WTC11 (cell line): Measurements from ENCODE around the gene FGA. TPM values are rescaled to one million over a fixed set of nuclear protein-coding genes. Genes with fewer than 3 reads are reported as not detected.

Source experiments
- ATAC-seq: fragments of 200-7000 bp; cut with Tn5 transposase; 2 replicates; pipeline ENCODE4 v1.10.0; 2021; ENCODE audit warnings: mild to moderate bottlenecking, moderate library complexity
- CTCF ChIA-PET: fragments of 300-600 bp; sonication (Branson Sonifier 250); formaldehyde crosslinking; loops from one replicate; lab custom pipeline; 2021; ENCODE audit warnings: antibody characterized with exemption; lab: Charles Lee
- POLR2A ChIA-PET: fragments of 350-600 bp; sonication (Branson Sonifier 250); formaldehyde crosslinking; loops from one replicate; lab custom pipeline; 2021; ENCODE audit warnings: antibody characterized with exemption; lab: Charles Lee
- DNase-seq: peaks from one replicate; pipeline ENCODE4 v3.0.0; 2021; ENCODE audit warnings: low spot score
- H3K27ac Mint-ChIP-seq: 2 replicates; pipeline ENCODE4 v1.8.0; 2021; ENCODE audit warnings: mixed read lengths
- H3K27me3 Mint-ChIP-seq: 2 replicates; pipeline ENCODE4 v1.8.0; 2021; ENCODE audit warnings: low read depth, mild to moderate bottlenecking, moderate library complexity, mixed read lengths
- H3K36me3 Mint-ChIP-seq: 2 replicates; pipeline ENCODE4 v1.8.0; 2021; ENCODE audit warnings: mixed read lengths
- H3K4me1 Mint-ChIP-seq: 2 replicates; pipeline ENCODE4 v1.8.0; 2022; ENCODE audit warnings: mixed read lengths
- H3K4me3 Mint-ChIP-seq: 2 replicates; pipeline ENCODE4 v1.8.0; 2021; ENCODE audit warnings: mild to moderate bottlenecking, moderate library complexity, mixed read lengths
- H3K9me3 Mint-ChIP-seq: 2 replicates; pipeline ENCODE4 v1.8.0; 2021; ENCODE audit warnings: mixed read lengths
- CREM ChIP-seq: sonication (generic); formaldehyde crosslinking; IDR thresholded peaks from 2 replicates; pipeline ENCODE4 v1.8.1; 2022; ENCODE audit warnings: mild to moderate bottlenecking, missing genetic modification reagents, moderate library complexity
- GABPB1 ChIP-seq: sonication (generic); formaldehyde crosslinking; IDR thresholded peaks from 2 replicates; pipeline ENCODE4 v1.8.1; 2023; ENCODE audit warnings: mild to moderate bottlenecking, missing genetic modification reagents
- GRHL2 ChIP-seq: fragments of 250-450 bp; sonication (Bioruptor Pico); IDR thresholded peaks from 2 replicates; pipeline ENCODE4 v1.8.0; 2022; ENCODE audit warnings: mild to moderate bottlenecking, moderate library complexity; ENCODE audit not compliant: insufficient replicate concordance, severe bottlenecking
- JUN ChIP-seq: sonication (generic); formaldehyde crosslinking; IDR thresholded peaks from 2 replicates; pipeline ENCODE4 v1.8.0; 2023; ENCODE audit warnings: mild to moderate bottlenecking, missing genetic modification reagents
- RELA ChIP-seq: sonication (generic); formaldehyde crosslinking; IDR thresholded peaks from 2 replicates; pipeline ENCODE4 v1.8.1; 2022; ENCODE audit warnings: missing genetic modification reagents, mild to moderate bottlenecking, borderline replicate concordance
- SMAD4 ChIP-seq: sonication (generic); formaldehyde crosslinking; IDR thresholded peaks from 2 replicates; pipeline ENCODE4 v1.8.0; 2022; ENCODE audit warnings: mild to moderate bottlenecking, missing genetic modification reagents
- SP1 ChIP-seq: sonication (generic); formaldehyde crosslinking; conservative IDR thresholded peaks from 2 replicates; pipeline ENCODE4 v1.8.1; 2022; ENCODE audit warnings: missing genetic modification reagents
- TP53 ChIP-seq: sonication (generic); formaldehyde crosslinking; IDR thresholded peaks from 2 replicates; pipeline ENCODE4 v1.8.1; 2023; ENCODE audit warnings: mild to moderate bottlenecking, missing genetic modification reagents
- ZNF671 ChIP-seq: fragments of 250-450 bp; sonication (Bioruptor Pico); IDR thresholded peaks from 2 replicates; pipeline ENCODE4 v1.8.0; 2021; ENCODE audit warnings: mild to moderate bottlenecking
- total RNA-seq: library from RNA; stranded (reverse); gene quantifications from 3 replicates; pipeline ENCODE4 v1.2.3, GENCODE V29; 2021
- TF ChIP-seq, protein P1 (sequence below): fragments of 250-450 bp; sonication (Bioruptor Pico); IDR thresholded peaks from 2 replicates; pipeline ENCODE4 v2.1.2; 2022; ENCODE audit warnings: mild to moderate bottlenecking, moderate library complexity
- TF ChIP-seq, protein P2 (sequence below): sonication (generic); formaldehyde crosslinking; IDR thresholded peaks from 2 replicates; pipeline ENCODE4 v1.8.0; 2022; ENCODE audit warnings: mild to moderate bottlenecking, missing genetic modification reagents
- TF ChIP-seq, protein P3 (sequence below): sonication (generic); formaldehyde crosslinking; IDR thresholded peaks from 2 replicates; pipeline ENCODE4 v1.8.1; 2022; ENCODE audit warnings: missing genetic modification reagents, borderline replicate concordance
- TF ChIP-seq, protein P4 (sequence below): fragments of 200-600 bp; IDR thresholded peaks from 2 replicates; pipeline ENCODE4 v1.8.0; 2022; ENCODE audit warnings: antibody characterized with exemption
- TF ChIP-seq, protein P5 (sequence below): sonication (generic); formaldehyde crosslinking; IDR thresholded peaks from 2 replicates; pipeline ENCODE4 v1.8.1; 2022; ENCODE audit warnings: low read depth, mild to moderate bottlenecking, moderate library complexity, missing genetic modification reagents, borderline replicate concordance
- TF ChIP-seq, protein P6 (sequence below): sonication (generic); formaldehyde crosslinking; IDR thresholded peaks from 2 replicates; pipeline ENCODE4 v1.8.1; 2023; ENCODE audit warnings: mild to moderate bottlenecking, missing genetic modification reagents
- TF ChIP-seq, protein P7 (sequence below): sonication (generic); formaldehyde crosslinking; IDR thresholded peaks from 2 replicates; pipeline ENCODE4 v1.8.1; 2022; ENCODE audit warnings: low read depth, missing genetic modification reagents, borderline replicate concordance
- TF ChIP-seq, protein P8 (sequence below): sonication (generic); formaldehyde crosslinking; IDR thresholded peaks from 2 replicates; pipeline ENCODE4 v1.8.0; 2022; ENCODE audit warnings: mild to moderate bottlenecking, missing genetic modification reagents

Gene FGA
- total RNA-seq, 1 experiment from 2014 or later = 3.2 TPM

DNA sequence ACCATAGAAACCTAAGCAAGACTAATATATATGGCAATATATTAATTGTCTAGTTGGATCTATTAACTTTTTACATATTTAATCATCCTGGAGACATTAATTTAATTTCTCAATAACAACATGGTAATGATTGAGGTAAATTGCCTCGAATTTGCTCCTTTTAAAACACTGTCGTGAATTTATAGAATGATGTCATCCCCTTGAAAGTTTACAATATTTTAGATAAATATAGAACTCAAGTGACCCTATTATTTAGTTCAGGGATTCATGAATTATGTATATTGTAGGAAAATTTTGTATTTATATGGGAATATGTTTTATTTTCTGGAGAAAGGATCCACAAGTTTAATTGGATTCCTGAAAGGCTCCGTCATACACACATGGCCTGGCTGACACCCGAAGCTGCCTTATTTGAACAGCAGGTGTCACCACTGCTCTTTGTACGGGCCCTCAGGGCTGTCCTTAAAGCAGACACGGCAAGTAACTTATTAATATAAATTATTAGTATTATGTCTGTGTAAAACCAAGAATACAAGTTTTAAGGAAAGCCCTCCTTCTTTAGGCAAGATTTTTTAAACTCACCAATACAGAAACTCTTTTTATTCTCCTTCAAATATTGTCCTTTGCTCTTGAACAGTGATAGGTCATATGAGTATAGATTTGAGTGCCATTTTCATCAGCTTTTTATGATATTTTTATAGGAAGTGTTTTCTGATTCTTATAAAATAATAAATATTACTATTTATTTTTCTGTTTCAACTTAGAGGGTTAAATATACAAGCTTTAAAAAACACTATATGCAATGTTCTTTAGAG, 38.5 kb downstream of the FGA start:
- no peak overlapping the region for H3K4me3 Mint-ChIP-seq
- H3K9me3 Mint-ChIP-seq = no peaks in the 10 kb centered on the region
- TF ChIP-seq, protein P1, sequence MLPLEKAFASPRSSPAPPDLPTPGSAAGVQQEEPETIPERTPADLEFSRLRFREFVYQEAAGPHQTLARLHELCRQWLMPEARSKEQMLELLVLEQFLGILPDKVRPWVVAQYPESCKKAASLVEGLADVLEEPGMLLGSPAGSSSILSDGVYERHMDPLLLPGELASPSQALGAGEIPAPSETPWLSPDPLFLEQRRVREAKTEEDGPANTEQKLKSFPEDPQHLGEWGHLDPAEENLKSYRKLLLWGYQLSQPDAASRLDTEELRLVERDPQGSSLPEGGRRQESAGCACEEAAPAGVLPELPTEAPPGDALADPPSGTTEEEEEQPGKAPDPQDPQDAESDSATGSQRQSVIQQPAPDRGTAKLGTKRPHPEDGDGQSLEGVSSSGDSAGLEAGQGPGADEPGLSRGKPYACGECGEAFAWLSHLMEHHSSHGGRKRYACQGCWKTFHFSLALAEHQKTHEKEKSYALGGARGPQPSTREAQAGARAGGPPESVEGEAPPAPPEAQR = no peak
- TF ChIP-seq, protein P2, sequence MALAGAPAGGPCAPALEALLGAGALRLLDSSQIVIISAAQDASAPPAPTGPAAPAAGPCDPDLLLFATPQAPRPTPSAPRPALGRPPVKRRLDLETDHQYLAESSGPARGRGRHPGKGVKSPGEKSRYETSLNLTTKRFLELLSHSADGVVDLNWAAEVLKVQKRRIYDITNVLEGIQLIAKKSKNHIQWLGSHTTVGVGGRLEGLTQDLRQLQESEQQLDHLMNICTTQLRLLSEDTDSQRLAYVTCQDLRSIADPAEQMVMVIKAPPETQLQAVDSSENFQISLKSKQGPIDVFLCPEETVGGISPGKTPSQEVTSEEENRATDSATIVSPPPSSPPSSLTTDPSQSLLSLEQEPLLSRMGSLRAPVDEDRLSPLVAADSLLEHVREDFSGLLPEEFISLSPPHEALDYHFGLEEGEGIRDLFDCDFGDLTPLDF (CRISPR knock-in tag) = no peak
- TF ChIP-seq, protein P3, sequence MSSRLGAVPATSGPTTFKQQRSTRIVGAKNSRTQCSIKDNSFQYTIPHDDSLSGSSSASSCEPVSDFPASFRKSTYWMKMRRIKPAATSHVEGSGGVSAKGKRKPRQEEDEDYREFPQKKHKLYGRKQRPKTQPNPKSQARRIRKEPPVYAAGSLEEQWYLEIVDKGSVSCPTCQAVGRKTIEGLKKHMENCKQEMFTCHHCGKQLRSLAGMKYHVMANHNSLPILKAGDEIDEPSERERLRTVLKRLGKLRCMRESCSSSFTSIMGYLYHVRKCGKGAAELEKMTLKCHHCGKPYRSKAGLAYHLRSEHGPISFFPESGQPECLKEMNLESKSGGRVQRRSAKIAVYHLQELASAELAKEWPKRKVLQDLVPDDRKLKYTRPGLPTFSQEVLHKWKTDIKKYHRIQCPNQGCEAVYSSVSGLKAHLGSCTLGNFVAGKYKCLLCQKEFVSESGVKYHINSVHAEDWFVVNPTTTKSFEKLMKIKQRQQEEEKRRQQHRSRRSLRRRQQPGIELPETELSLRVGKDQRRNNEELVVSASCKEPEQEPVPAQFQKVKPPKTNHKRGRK (CRISPR knock-in tag) = no peak
- TF ChIP-seq, protein P4, sequence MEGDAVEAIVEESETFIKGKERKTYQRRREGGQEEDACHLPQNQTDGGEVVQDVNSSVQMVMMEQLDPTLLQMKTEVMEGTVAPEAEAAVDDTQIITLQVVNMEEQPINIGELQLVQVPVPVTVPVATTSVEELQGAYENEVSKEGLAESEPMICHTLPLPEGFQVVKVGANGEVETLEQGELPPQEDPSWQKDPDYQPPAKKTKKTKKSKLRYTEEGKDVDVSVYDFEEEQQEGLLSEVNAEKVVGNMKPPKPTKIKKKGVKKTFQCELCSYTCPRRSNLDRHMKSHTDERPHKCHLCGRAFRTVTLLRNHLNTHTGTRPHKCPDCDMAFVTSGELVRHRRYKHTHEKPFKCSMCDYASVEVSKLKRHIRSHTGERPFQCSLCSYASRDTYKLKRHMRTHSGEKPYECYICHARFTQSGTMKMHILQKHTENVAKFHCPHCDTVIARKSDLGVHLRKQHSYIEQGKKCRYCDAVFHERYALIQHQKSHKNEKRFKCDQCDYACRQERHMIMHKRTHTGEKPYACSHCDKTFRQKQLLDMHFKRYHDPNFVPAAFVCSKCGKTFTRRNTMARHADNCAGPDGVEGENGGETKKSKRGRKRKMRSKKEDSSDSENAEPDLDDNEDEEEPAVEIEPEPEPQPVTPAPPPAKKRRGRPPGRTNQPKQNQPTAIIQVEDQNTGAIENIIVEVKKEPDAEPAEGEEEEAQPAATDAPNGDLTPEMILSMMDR = peak; percentile 51
- no peak for TF ChIP-seq JUN (CRISPR knock-in tag)
- TF ChIP-seq, protein P5, sequence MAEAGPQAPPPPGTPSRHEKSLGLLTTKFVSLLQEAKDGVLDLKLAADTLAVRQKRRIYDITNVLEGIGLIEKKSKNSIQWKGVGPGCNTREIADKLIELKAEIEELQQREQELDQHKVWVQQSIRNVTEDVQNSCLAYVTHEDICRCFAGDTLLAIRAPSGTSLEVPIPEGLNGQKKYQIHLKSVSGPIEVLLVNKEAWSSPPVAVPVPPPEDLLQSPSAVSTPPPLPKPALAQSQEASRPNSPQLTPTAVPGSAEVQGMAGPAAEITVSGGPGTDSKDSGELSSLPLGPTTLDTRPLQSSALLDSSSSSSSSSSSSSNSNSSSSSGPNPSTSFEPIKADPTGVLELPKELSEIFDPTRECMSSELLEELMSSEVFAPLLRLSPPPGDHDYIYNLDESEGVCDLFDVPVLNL (CRISPR knock-in tag) = no peak
- no peak for TF ChIP-seq SMAD4 (CRISPR knock-in tag)
- no peak for TF ChIP-seq ZNF671
- TF ChIP-seq, protein P6, sequence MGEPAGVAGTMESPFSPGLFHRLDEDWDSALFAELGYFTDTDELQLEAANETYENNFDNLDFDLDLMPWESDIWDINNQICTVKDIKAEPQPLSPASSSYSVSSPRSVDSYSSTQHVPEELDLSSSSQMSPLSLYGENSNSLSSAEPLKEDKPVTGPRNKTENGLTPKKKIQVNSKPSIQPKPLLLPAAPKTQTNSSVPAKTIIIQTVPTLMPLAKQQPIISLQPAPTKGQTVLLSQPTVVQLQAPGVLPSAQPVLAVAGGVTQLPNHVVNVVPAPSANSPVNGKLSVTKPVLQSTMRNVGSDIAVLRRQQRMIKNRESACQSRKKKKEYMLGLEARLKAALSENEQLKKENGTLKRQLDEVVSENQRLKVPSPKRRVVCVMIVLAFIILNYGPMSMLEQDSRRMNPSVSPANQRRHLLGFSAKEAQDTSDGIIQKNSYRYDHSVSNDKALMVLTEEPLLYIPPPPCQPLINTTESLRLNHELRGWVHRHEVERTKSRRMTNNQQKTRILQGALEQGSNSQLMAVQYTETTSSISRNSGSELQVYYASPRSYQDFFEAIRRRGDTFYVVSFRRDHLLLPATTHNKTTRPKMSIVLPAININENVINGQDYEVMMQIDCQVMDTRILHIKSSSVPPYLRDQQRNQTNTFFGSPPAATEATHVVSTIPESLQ (CRISPR knock-in tag) = no peak
- TF ChIP-seq, all 79 proteins: peak for 1
- peaks cover 6% of the 10 kb centered on the region for H3K36me3 Mint-ChIP-seq
- CTCF ChIA-PET = interaction anchor here (0.6 to 6.8 kb wide), 7 partner anchors 42 to 192 kb away, joined by 3 to 104 read pairs (median 3); partner anchors contain the start of genes FGG and LRAT
- DNase-seq (peak; percentile 68), ATAC-seq (peak; percentile 57)
- peaks cover 9% of the 10 kb centered on the region for H3K4me1 Mint-ChIP-seq
- H3K27me3 Mint-ChIP-seq = no peaks in the 10 kb centered on the region
- H3K27ac Mint-ChIP-seq = no peak overlapping the region
- POLR2A ChIA-PET = no interaction called here

DNA sequence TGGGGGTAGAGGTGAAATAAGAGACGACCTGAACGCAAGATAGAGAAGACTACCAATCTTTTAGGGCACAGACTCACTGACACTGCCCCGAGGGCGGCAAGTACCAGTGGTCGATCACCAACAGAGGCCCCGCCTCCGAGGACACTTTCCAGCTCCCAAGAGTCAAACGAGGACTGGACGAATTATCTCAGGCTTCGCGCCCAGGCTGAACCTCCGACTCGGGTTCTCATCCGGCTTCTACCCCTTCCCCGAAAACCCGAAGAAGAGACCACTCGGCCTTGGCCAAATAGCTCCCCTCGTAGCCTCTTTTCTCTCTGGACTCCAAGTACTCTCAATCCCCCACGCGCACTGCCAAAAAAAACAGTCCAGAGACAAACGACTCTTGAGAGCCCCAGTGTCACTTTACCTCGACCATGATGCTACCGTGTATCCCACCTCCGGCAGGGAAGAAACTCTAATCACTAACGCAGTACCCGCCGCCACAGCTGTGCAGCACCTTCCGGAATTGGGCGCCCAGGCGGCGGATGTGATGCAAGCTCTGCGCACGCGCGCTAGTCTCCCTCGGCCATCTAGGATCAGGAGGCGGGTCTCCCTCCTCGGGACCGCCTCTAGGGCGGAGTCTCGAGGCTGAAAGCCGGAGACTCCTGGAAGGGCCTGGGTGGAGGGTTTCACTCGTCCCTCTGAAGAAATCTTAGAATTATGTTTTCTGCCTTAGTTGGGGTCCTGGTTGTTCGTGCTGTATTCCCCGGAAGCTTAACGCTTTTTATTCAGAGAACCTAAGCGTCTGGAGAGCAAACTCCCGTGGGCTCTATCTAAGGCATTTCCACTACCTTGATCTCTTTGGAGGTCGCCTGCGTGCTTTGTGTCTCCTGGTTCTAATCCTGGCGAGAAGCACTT, 40.4 kb downstream of the FGA start, which contains the start of gene PLRG1:
PLRG1 (minus strand) TSS at position 507 of the 897 bp plus-strand sequence; CDS start at position 415, 92 bp downstream.
- peak; percentile 96 for DNase-seq
- Mint-ChIP-seq H3K9me3 (no peaks in the 10 kb centered on the region), H3K27me3 (no peaks in the 10 kb centered on the region), H3K4me3 (peak within 1 kb of the TSS; percentile 91), H3K4me1 (peaks cover 9% of the 10 kb centered on the region), H3K27ac (peak within 1 kb of the TSS; percentile 98), H3K36me3 (peaks cover 19% of the 10 kb centered on the region)
- TF ChIP-seq SP1 (peak; percentile 62), SMAD4 (CRISPR knock-in tag) (no peak), GRHL2 (CRISPR knock-in tag) (no peak), TP53 (no peak), GABPB1 (CRISPR knock-in tag) (peak; percentile 97), RELA (no peak), CREM (CRISPR knock-in tag) (peak; percentile 69)
- TF ChIP-seq, protein P2 (CRISPR knock-in tag) = no peak
- TF ChIP-seq, protein P7, sequence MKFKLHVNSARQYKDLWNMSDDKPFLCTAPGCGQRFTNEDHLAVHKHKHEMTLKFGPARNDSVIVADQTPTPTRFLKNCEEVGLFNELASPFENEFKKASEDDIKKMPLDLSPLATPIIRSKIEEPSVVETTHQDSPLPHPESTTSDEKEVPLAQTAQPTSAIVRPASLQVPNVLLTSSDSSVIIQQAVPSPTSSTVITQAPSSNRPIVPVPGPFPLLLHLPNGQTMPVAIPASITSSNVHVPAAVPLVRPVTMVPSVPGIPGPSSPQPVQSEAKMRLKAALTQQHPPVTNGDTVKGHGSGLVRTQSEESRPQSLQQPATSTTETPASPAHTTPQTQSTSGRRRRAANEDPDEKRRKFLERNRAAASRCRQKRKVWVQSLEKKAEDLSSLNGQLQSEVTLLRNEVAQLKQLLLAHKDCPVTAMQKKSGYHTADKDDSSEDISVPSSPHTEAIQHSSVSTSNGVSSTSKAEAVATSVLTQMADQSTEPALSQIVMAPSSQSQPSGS (CRISPR knock-in tag) = no peak
- TF ChIP-seq, protein P8, sequence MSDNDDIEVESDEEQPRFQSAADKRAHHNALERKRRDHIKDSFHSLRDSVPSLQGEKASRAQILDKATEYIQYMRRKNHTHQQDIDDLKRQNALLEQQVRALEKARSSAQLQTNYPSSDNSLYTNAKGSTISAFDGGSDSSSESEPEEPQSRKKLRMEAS (CRISPR knock-in tag) = peak; percentile 42
- CTCF ChIA-PET = interaction anchor here (0.6 to 6.8 kb wide), 11 partner anchors 9 to 758 kb away, joined by 3 to 104 read pairs (median 4); partner anchors contain the start of genes DCHS2 and LRAT
- ATAC-seq = peak; percentile 97
- POLR2A ChIA-PET = interaction anchor here (1.2 to 1.5 kb wide), 2 partner anchors 9 to 19 kb away, joined by 4 to 5 read pairs; no protein-coding TSS in a partner anchor
